Endothelial cell of umbilical vein (primary cell): ENCODE data around the gene AQP7. TPM values are rescaled to one million over a fixed set of nuclear protein-coding genes. Genes with fewer than 3 reads are reported as not detected.

ENCODE experiments used
- BruUV-seq: library from RNA; stranded (reverse); fragments of 400-500 nt; replicated peaks from 2 replicates; lab custom pipeline; 2021; lab: Mats Ljungman, UMichigan
- CTCF ChIA-PET: fragments of 300-600, 350-600 bp; sonication (Branson Sonifier 250); formaldehyde crosslinking; loops from one replicate; lab custom pipeline; 2021; ENCODE audit warnings: antibody characterized with exemption, inconsistent platforms; lab: Charles Lee
- POLR2A ChIA-PET: fragments of 300-600, 350-600 bp; sonication (Branson Sonifier 250); formaldehyde crosslinking; loops from one replicate; lab custom pipeline; 2021; ENCODE audit warnings: antibody characterized with exemption, inconsistent platforms; lab: Charles Lee
- DNase-seq: peaks from one replicate; pipeline ENCODE4 v3.0.0-alpha.2; 2011; ENCODE audit warnings: low read depth, low spot score
- FAIRE-seq: peaks from 2 replicates; lab custom pipeline; 2011; peaks lifted over from hg19 to GRCh38; lab: Jason Lieb, UNC
- H2AFZ ChIP-seq: 2 replicates; pipeline ENCODE4 v1.6.0; 2012; ENCODE audit warnings: low read depth, low read length, control low read depth, inconsistent platforms
- H3K27ac ChIP-seq: 2 replicates; pipeline ENCODE4 v1.5.1; 2011; ENCODE audit warnings: low read depth, mild to moderate bottlenecking, control low read depth, low read length, moderate library complexity; ENCODE audit not compliant: insufficient read depth
- H3K27me3 ChIP-seq, 2 experiments: 2 replicates each; pipeline versions ENCODE4 v1.6.0 to v1.6.1; 2011; ENCODE audit warnings: low read length in 2 of 2, mixed read lengths in 1 of 2; ENCODE audit not compliant: control insufficient read depth in 2 of 2, insufficient read depth in 2 of 2
- H3K36me3 ChIP-seq, 2 experiments: 2 replicates in 1 of 2; 3 replicates in 1 of 2; pipeline ENCODE4 v1.5.1; 2011; ENCODE audit warnings: low read length in 2 of 2, mild to moderate bottlenecking in 1 of 2, moderate library complexity in 1 of 2; ENCODE audit not compliant: control insufficient read depth in 2 of 2, insufficient read depth in 2 of 2; ENCODE audit errors: extremely low read depth in 1 of 2
- H3K4me1 ChIP-seq: 3 replicates; pipeline ENCODE4 v1.5.1; 2011; ENCODE audit warnings: mild to moderate bottlenecking, low read length; ENCODE audit not compliant: control insufficient read depth, insufficient read depth; ENCODE audit errors: extremely low read depth
- H3K4me2 ChIP-seq: 2 replicates; pipeline ENCODE4 v1.6.1; 2011; ENCODE audit warnings: low read length, control low read depth, mixed read lengths; ENCODE audit not compliant: insufficient read depth
- H3K4me3 ChIP-seq, 3 experiments: fragments of 200-600 bp in 1 of 3; sonication (generic), shearing (Covaris generic) in 1 of 3; replicated peaks in 1 of 3; 2 replicates each; pipeline ENCODE4 v1.5.1; 2011 to 2016; ENCODE audit warnings: control low read depth in 3 of 3, low read length in 3 of 3, mild to moderate bottlenecking in 2 of 3, inconsistent platforms in 1 of 3, low read depth in 1 of 3, moderate library complexity in 1 of 3; ENCODE audit not compliant: insufficient read depth in 1 of 3
- H3K79me2 ChIP-seq: 2 replicates; pipeline ENCODE4 v1.6.0; 2012; ENCODE audit warnings: low read length, inconsistent platforms; ENCODE audit not compliant: control insufficient read depth, insufficient read depth
- H3K9ac ChIP-seq: replicated peaks from 2 replicates; pipeline ENCODE3; 2011; ENCODE audit warnings: low read length, control low read depth; ENCODE audit not compliant: insufficient read depth; ENCODE audit errors: extremely low read depth
- H3K9me1 ChIP-seq: replicated peaks from 3 replicates; pipeline ENCODE4 v1.6.0; 2011; ENCODE audit warnings: mild to moderate bottlenecking, low read length; ENCODE audit not compliant: control insufficient read depth, insufficient read depth; ENCODE audit errors: extremely low read depth
- H3K9me3 ChIP-seq: replicated peaks from 2 replicates; pipeline ENCODE4 v1.5.1; 2012; ENCODE audit warnings: low read length, inconsistent platforms; ENCODE audit not compliant: control insufficient read depth, insufficient read depth
- H4K20me1 ChIP-seq: replicated peaks from 2 replicates; pipeline ENCODE3; 2011; ENCODE audit warnings: mild to moderate bottlenecking, low read length; ENCODE audit not compliant: control insufficient read depth, insufficient read depth; ENCODE audit errors: extremely low read depth
- CTCF ChIP-seq, 2 donors: IDR thresholded peaks; 1 replicate in 1 of 2; 2 replicates in 1 of 2; pipeline ENCODE4 v1.5.1; 2011; ENCODE audit warnings: low read length in 2 of 2, mild to moderate bottlenecking in 2 of 2, moderate library complexity in 2 of 2, control low read depth in 1 of 2, inconsistent platforms in 1 of 2, low read depth in 1 of 2; ENCODE audit not compliant: insufficient read depth in 1 of 2; ENCODE audit errors: extremely low read depth in 1 of 2
- EZH2 ChIP-seq: IDR thresholded peaks from 2 replicates; pipeline ENCODE4 v1.6.1; 2012; ENCODE audit warnings: borderline replicate concordance, low read depth, mild to moderate bottlenecking, moderate library complexity, low read length, inconsistent platforms; ENCODE audit not compliant: severe bottlenecking
- FOS ChIP-seq: IDR thresholded peaks from 2 replicates; pipeline ENCODE4 v1.6.1; 2011; ENCODE audit warnings: mild to moderate bottlenecking, low read length, moderate library complexity, borderline replicate concordance; ENCODE audit not compliant: insufficient read depth
- GATA2 ChIP-seq: IDR thresholded peaks from 2 replicates; pipeline ENCODE4 v1.7.0; 2011; ENCODE audit warnings: low read depth, mild to moderate bottlenecking, moderate library complexity, mixed read lengths, low read length; ENCODE audit not compliant: insufficient read length, insufficient read depth
- JUN ChIP-seq: IDR thresholded peaks from 2 replicates; pipeline ENCODE4 v1.6.1; 2011; ENCODE audit warnings: borderline replicate concordance, low read depth; ENCODE audit not compliant: insufficient read length, insufficient read depth
- MAX ChIP-seq: IDR thresholded peaks from 2 replicates; pipeline ENCODE4 v1.6.1; 2011; ENCODE audit not compliant: insufficient read depth, insufficient read length
- MYC ChIP-seq: IDR thresholded peaks from one replicate; pipeline ENCODE4 v1.6.1; 2011; ENCODE audit warnings: mild to moderate bottlenecking, low read depth, low read length
- POLR2A ChIP-seq: IDR thresholded peaks from 2 replicates; pipeline ENCODE4 v1.6.1; 2012; ENCODE audit warnings: low read depth, mild to moderate bottlenecking, control low read depth, low read length
- POLR2AphosphoS5 ChIP-seq: IDR thresholded peaks from 2 replicates; pipeline ENCODE4 v1.6.1; 2012; ENCODE audit warnings: low read depth, mild to moderate bottlenecking, control low read depth, low read length, moderate library complexity; ENCODE audit not compliant: insufficient read depth
- dilution Hi-C: fragments of 300-500 bp; cut with MboI; formaldehyde crosslinking; loops from one replicate; pipeline ENCODE4 v1.15.0; 2019; ENCODE audit warnings: low sequenced_read_pairs; ENCODE audit not compliant: extremely low pct_ligation_motif_present
- intact Hi-C: fragments of 100-400 bp; cut with micrococcal nuclease; formaldehyde crosslinking; loops from one replicate; pipeline ENCODE4 v1.10.0; 2022
- polyA plus RNA-seq, 4 experiments: library from polyadenylated mRNA; depleted of rRNA in 3 of 4; stranded (reverse) in 3 of 4; unstranded in 1 of 4; fragments of >200 nt; gene quantifications; 2 replicates each; pipeline versions ENCODE4 v1.2.1 to v1.2.3, GENCODE V29; 2011 to 2012; ENCODE audit warnings: missing spikeins in 1 of 4
- total RNA-seq: library from RNA; stranded (reverse); gene quantifications from 2 replicates; pipeline ENCODE4 v1.2.3, GENCODE V29; 2021

The AQP7 gene
- total and polyA plus RNA-seq, 2 donors (not counting 3 experiments of a cell fraction or from before 2014, with no cell fraction given) = 3.7 TPM; not detected in 1

GRCh38 chr9:33350310-33350709 lies 52.1 kb downstream of the AQP7 start:
- Histone ChIP-seq H2AFZ (no peak overlapping the region), H3K9me1 (no peaks in the 10 kb centered on the region), H3K4me2 (no peak overlapping the region), H3K4me3 (no peak overlapping the region), H3K27me3 (no peaks in the 10 kb centered on the region), H3K9ac (no peak overlapping the region), H3K9me3 (no peaks in the 10 kb centered on the region), H3K27ac (no peak overlapping the region), H3K36me3 (peaks cover 4 to 9% of the 10 kb centered on the region in 2 experiments), H3K4me1 (peaks cover 9% of the 10 kb centered on the region), H4K20me1 (no peaks in the 10 kb centered on the region), H3K79me2 (no peaks in the 10 kb centered on the region)
- TF ChIP-seq CTCF (IDR thresholded peaks at IDR 0.05; ENCODE audit: extremely low read depth in 1 of 2, insufficient read depth in 1 of 2, low read depth in 1 of 2, low read length in 2 of 2) (no peak), POLR2A (no peak), FOS (no peak), POLR2AphosphoS5 (no peak), MAX (no peak), EZH2 (no peak), GATA2 (no peak), JUN (no peak), MYC (no peak)
- no TSS peak for BruUV-seq
- ChIA-PET CTCF (interaction anchor here (0.8 to 2.6 kb wide), 4 partner anchors 10 to 65 kb away, joined by 4 to 12 read pairs (median 6); no protein-coding TSS in a partner anchor), POLR2A (no interaction called here)
- no peak for FAIRE-seq
- intact Hi-C loops = loop anchor here (5.0 kb wide), 1 partner anchor 63 kb away; no protein-coding TSS in a partner anchor
- DNase-seq = peak; percentile 43
- dilution Hi-C loops = no loop called here
